HG03095 (cell line): Measurements from ENCODE around the gene LRRC34.
A peak's percentile ranks its signal among the peaks of the same experiment; 100 is the strongest.

Source experiments
- ATAC-seq: cut with Tn5 transposase; IDR thresholded peaks from one replicate; pipeline ENCODE4 v1.9.1; 2021; ENCODE audit warnings: moderate library complexity; ENCODE audit not compliant: unreplicated experiment

Gene LRRC34, protein sequence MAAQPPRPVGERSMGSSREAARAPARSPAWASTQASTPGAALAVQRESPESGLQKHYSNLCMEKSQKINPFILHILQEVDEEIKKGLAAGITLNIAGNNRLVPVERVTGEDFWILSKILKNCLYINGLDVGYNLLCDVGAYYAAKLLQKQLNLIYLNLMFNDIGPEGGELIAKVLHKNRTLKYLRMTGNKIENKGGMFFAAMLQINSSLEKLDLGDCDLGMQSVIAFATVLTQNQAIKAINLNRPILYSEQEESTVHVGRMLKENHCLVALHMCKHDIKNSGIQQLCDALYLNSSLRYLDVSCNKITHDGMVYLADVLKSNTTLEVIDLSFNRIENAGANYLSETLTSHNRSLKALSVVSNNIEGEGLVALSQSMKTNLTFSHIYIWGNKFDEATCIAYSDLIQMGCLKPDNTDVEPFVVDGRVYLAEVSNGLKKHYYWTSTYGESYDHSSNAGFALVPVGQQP

GRCh38 chr3:169812332-169813235, at the start of gene LRRC34, which contains the start of gene LRRIQ4:
TSS of gene LRRC34 (minus strand) at chr3:169812904. CDS start at chr3:169812548, 356 bp downstream.
TSS of gene LRRIQ4 (plus strand) at chr3:169812870. CDS start at chr3:169821922, 9,052 bp downstream.
- ATAC-seq, result peak; percentile 58

DNA sequence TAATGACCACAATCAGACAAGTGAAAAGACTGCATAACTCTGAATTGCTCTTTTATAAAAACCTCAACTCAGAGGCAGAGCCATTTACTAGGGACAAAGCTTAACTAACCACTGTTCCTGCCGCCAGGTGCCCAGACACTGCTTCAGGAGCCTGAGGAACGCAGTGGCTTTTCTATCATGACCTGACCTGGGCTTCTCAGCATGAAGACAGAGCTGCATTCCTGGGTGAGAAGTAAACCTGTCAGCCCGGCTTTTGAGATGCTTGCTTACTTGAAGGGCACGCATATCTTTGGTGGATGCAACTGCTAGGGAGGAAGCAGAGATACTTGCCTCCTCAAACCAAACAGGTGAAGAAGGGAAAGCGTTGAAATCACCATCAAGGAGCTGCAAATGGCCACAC, 49.2 kb upstream of the LRRC34 start:
- no peak for ATAC-seq

DNA sequence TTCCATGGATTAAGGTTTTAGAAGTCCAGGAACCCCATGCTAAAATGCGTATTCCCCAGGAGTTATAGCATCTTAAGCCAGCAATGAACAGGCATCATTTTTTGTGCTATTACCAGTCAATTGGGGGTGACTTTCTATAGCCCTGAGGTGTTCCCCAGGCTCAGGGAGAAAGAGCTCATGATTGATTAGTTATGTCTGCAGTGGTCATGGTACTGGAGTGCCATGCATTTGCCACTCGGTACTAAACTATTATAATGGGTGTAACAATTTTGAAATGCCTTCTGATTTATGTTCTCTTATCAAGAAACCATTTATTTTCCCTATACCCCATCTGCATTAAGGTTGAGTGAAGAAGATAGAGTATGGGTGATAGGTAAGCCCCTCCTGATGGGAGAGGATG, 45.1 kb upstream of the LRRC34 start:
- ATAC-seq, result no peak

DNA sequence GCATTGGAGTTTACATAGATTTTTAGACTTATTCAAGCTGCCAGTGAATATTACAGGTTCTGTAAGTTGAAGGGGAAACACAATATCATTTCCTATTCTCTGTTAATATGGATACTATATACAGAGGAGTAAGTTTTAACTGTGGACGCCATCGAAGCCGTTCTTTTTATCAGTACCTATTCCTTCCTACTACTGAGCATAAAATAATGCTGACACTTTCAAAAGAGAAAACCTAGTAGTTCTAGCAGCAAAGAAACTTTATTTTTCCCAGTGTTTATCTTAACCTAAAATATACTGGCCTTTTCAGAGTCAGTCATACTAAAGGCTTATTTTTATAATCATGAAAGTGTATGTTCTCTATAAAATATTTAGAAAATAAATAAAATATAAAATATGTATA, 42.8 kb upstream of the LRRC34 start:
- ATAC-seq, result no peak

DNA sequence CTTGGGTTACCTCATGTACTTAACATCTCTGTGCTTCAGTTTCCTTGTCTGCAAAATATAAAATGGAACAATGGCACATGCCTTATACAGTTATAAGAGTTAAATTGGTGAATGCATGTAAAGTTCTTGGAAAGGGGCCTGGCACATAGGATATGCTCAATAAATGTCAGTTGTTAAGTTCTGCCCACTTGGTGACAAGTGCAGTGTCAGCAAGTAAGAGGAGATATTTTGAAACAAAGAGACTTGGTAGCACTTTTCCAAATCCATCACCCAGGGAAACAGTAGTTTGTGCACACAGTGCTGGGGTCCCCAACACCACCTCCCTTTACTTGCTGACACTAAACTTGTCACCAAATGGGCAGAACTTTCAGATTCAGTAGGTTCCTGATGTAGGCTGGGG, 37.9 kb upstream of the LRRC34 start:
- no peak for ATAC-seq

GRCh38 chr3:169848741-169849140, 36.0 kb upstream of the LRRC34 start:
- no peak for ATAC-seq

DNA sequence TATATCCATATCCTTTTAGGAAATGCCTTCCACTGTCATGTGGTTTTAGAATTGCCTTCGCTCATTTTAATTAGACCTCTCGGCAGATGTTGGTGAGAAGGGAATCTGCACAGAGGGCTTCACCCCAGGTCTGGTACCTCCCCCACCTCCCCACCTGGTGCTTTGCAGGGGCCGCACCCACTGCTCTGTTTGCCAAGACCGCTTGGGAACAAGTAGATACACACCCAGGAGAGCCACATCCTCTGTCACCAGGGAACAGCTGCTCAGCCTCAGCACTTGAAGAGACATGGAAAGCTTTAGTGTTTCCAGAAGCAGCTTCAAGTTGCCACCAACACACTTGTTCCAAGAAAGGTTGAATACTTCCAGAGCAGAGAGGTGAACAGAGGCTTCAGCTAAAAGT, 35.2 kb upstream of the LRRC34 start:
- ATAC-seq, result no peak

DNA sequence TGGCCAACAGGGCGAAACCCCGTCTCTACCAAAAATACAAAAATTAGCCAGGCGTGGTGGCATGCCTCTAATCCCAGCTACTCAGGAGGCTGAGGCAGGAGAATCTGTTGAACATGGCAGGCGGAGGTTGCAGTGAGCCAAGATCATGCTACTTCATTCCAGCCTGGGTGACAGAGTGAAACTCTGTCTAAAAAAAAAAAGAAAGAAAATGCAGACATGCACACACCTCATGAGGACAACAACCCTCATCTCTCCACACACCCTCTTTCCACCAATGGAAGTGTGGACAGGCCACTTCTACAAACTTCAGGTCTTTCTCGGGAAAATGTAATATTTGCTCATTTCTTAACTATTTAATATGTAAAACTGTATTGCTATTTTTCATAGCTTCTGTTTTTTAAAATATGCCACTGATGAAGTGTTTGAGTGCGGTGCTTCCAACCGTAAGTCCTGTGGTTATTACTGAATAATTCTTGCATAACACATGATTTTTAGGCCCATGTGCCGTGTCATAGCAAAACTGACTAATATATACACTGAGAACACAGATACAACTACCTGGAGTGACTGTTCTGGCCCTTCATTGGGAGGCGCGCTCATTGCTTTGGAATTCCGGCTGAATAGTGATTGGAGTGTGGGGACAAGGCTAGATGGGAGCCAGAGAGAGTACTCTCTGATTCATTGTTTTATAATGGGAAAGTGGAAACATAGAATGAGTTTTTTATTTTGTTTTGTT, 33.9 kb upstream of the LRRC34 start:
- peak; percentile 96 for ATAC-seq

- ATAC-seq, result no peak
These were observed 30.3 kb upstream of the LRRC34 start for GRCh38 chr3:169842960-169843359.

- peak; percentile 85 for ATAC-seq
These were observed 28.5 kb upstream of the LRRC34 start for GRCh38 chr3:169841171-169841570.

GRCh38 chr3:169838511-169839030, 25.9 kb upstream of the LRRC34 start:
- no peak for ATAC-seq

DNA sequence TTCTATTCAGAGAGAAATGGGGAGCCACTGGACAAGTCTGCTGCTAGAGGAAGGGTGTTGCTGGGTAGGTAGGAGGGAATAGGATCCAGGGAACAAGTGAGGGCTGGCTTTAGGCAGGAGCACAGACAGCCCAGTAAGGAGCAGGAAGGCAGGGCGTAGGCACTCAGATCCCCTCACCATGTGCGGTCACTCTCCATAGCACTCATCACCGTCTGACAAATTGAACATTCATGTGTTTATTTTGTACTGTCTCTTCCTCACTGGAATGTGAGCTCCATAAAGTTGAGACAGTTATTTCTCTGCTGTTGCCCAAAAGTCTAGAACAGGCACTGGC, 24.2 kb upstream of the LRRC34 start:
- ATAC-seq, result no peak

DNA sequence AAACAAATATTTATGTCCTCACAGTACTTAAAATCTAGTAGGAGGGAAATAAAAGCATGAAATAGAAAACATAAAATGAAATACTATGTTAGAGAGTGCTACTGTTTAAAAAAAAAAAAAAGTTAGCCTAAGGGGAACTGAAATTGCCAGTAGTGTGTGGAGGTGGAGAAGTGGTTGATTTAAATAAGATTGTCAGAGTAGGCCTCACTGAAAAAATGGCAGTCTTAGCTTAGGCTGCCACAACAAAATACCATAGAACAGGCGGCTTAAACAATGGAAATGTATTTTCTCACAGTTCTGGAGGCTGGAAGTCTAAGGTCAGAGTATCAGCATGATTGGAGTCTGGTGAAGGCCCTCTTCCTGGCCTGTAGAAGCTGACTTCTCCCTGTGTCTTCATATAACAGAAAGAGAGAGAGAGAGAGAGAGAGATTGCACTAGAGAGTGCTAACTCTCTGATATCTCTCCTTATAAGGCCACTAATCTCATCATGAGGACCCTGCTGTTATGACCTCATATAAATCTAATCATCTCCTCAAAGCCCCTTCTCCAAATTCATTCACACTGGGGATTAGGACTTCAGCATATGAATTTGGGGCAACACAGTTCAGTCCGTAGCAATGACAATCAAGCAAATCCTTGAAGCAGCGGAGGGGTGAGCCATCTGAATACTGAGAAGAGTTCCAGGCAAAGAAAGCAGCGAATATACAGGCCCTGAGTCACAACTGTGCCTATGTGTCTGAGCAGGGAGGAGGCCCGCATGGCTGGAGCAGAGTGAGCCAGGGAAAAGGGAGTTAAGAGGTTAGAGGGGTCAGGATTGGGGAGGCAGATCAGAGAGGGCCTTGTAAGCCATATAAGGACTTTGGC, 23.6 kb upstream of the LRRC34 start:
- peak; percentile 86 for ATAC-seq

GRCh38 chr3:169835533-169835932, 22.8 kb upstream of the LRRC34 start:
- ATAC-seq, result peak; percentile 8

- no peak for ATAC-seq
These were observed 15.0 kb upstream of the LRRC34 start for GRCh38 chr3:169827712-169828111.

DNA sequence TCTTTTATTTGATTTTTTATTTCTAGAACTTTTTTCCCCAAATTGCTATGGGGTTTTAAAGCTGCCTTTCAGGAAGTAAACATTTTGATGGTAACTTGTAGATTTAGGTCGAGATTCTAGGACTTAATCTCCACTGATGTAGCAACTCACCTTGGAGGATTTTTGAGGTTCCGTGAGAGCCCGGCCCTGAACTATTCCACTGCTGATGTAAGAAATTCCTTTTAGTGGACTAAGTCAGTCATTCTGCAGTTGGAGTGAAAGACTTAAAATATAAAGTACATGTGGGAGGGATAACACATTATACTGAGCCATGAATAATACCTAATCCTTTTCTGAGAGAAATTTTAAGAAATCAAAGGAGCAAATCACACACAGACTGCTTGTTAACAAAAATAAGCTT, 12.6 kb upstream of the LRRC34 start:
- ATAC-seq, result no peak

DNA sequence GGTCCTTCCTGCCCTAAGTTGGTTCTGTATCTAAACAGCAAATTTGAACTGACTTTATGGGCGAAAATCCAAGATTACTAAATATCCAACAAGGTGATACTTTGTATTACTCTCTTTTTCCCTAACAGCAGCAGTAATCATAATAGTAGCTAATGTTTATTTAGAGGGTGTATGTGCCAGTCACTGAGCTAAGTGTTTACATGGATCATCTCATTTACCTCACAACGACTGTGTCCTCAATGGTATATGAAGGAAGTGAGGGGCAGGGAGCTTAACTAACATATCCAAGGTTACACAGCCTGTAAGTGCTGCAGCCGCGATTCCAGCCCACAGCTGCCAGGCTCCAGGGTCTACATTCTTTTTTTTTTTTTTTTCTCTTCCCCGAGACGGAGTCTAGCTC, 10.3 kb upstream of the LRRC34 start:
- ATAC-seq, result no peak

- ATAC-seq, result no peak
These were observed 9.8 kb upstream of the LRRC34 start for GRCh38 chr3:169822540-169822939.

GRCh38 chr3:169822091-169822490, 9.4 kb upstream of the LRRC34 start:
- no peak for ATAC-seq

GRCh38 chr3:169818316-169818715, 5.6 kb upstream of the LRRC34 start:
- ATAC-seq, result no peak
